ENCODE results near the gene ADPRHL1.

ADPRHL1 gene

DNA sequence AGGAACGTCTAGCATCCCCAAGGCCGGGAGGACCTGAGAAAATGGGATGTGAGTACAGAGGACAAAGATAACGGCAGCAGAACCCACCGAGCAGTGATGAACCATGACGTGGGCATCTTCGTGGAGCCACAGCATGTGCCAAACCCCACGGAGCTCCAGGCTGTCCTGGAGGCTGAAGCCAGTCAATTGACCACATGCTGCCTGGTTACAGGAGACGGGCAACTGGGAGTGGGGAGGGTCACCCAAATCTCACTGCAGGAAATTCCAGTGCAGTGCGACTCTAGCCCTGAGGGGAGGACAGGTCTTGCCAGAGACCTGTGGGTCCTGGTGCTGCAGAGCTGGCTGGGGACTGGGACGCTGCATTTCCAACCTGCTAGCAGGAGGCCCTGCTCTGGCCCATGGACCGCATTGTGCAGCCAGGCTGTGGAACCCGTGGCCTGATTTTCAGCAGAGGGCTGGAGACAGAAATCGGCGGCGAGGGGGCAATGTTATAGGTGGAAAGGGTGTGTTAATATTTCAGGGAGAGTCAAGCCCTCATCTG, 86.2 kb downstream of the ADPRHL1 start:
- DNase-seq, result no peak

DNA sequence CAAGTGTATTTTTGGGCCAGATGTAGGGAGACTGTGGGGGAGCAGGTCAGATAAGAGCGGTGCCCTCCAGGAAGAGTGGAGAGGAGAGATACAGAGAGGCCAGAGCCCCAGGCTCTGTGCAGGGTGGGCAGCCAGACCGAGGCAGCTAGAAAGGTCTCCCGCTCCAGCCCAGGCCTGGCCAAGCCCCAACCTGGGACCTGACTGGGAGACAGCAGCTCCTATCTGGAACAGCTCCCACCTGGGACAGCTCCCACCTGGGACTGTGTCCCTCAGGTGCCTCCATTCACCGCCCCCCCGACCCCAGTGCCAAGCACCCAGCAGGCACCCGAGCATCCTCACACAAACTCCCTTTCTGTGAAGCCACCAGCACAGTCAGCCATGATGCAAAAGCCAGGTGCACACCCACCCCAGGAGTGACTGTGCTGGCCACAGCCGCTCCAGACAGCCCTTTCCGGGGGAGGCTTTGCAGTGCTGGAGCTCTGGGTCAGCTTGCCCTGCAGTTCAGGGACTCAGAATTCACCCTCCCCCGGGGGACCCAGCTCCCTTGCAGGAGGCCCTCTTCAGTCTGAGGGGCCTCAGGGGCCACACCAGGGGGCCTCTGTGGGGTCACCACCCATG, 87.2 kb downstream of the ADPRHL1 start:
- no peak for DNase-seq

DNA sequence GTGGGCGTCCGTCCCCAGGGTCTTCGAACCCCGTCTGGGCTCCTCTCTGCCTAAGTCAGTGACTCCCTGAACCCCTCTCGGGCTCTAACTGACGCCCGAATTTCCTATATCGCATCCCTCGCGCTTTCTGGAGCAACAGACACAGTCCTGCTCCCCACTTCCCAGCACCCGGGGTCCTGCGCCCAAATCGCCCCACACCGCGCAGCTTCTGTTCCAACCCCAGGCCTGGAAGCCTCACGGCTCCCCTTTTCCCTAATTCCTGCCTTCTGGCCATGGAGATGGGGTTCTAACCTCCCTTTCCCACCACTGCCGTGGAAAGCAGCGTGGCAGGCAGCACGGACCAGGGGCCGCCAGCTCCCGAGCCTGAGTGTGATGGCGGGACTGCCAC, 87.7 kb downstream of the ADPRHL1 start:
- no peak for DNase-seq

DNA sequence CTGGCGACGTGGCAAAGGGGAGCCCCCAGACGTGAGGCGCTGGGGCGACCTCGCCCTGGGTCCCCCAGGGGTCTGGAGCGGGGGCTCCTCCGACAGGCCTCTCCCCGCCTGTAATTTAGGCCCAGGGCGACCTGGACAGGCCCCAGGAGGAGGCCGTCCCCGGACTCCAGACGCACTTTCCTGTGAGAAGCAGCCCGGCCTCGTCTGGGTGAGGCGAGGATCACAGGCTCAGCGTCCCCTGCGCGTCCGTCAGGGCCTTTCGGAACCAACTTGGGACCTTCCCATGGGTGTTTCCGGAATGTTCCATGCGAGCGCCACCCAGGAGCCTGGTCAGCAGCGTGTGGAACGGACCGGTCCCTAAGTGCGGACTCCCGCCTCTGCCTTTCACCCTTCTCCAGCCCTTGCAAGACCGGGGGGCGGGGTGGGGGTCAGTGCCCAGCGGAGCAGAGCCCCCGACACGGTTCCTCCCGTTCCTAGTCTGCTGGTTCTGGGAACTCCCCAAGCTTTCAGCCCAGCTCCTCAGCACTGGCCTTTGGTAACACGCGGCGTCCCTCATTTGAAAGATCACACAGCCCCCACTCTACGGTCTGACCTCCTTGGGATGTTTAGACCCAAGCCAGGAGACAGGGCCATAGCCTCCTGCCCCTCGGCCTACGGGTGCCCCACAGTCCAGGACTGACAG, 88.2 kb downstream of the ADPRHL1 start:
- DNase-seq, result no peak

DNA sequence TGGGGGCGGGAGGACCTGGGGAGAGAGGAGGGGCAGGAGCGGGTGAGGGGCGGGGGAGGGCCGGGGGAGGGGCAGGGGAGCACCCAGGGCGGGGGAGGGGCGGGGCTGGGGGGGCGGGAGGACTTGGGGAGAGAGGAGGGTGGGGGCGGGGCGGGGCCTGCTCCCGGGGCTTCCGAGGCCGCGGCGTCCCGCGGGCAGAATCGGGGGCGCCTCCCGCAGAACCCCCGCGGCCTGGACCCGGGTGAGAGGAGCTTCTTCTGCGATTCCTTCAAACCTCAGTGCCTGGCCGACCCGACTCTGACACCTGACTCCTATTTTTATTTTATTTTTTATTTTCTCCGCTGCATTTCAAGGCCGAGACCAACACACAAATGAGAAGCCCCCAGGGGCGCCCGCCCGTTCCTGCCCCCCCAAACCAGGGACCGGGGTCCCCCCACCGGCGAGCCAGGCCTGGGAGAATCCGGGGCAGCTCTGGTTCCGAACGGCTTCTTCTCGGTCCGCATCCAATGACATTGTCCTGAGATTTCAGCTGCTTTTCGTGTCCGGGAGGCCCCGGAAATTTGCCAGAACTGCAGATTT, 88.9 kb downstream of the ADPRHL1 start:
- peak in 1 of 5 donors; percentile 3 for DNase-seq

DNA sequence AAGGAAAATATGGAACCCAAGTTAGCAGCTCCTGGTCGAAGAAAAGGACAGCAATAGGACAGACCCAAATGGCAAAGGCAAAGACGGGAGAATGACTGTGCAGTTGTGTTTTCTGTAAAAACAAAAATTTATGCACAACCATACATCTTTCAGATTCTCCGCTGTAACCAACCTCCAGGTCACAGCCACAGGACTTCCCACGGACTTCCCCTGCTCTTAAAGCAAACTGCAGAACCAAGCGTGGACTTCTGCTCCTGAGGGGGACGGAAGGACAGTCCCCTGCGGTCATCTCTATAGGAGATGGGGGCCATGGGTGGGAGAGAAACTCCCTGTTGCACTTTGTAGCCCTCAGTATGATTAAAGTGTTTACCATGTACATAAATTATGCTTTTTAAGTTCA, 91.9 kb downstream of the ADPRHL1 start:
- DNase-seq, result no peak

DNA sequence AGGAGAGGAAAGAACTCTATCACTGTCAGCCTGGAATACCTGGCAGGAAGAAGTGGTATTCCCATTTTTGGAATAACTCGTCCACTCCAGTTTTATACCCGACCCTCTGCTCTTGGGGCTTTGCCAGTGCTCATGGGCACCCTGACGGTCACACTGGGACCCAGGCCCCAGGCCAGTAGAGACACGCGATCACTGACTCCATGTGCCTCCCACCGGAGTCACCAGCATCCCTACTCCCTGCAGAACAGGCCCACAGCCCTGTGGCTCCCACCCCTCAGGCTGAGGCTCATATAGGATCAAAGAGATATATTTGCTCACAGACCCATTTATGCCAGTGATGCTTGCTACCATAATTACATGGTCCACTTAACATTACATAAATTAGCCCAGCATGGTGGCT, 92.8 kb downstream of the ADPRHL1 start:
- no peak for DNase-seq

DNA sequence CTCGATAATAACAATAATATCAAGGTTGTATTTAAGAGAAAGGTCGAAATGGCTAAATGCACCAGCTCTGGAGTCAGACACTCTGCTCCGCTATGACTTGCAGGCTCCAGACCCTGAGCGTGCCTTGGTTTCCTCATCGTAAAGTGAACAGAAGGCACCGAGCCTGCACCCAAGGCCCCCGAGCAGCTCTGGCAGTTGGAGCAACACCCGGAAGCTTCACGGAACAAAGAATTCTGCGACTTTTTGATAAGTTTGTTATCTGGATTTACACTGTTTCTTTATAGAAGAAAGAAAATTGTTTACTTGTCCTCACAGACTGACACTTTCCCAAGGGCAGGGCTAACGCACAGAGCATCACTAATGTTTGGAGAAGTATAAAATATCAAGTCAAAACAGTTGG, 93.7 kb downstream of the ADPRHL1 start:
- no peak for DNase-seq

DNA sequence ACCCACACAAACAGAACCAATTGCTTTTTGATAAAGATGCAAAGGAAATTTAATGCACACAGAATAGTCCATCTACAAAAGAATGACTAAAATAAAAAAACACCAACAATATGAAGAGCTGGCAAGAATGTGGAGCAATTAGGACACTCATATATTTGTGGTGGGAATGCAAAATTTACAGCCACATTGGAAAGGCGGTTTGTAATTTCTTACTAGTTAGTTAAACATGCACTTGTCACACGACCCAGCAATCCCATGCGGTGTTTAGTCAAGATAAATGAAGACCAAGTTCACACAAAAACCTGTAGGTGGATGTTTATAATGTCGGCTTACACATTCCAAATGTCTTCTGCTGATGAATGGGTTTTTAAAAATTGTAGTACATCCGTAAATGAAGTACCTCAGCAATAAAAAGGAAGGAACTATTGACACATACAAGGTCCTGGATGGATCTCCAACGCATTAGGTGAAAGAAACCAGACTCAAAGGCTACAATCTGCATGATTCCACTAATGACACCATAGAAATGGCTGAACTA, 94.6 kb downstream of the ADPRHL1 start:
- DNase-seq, result no peak

DNA sequence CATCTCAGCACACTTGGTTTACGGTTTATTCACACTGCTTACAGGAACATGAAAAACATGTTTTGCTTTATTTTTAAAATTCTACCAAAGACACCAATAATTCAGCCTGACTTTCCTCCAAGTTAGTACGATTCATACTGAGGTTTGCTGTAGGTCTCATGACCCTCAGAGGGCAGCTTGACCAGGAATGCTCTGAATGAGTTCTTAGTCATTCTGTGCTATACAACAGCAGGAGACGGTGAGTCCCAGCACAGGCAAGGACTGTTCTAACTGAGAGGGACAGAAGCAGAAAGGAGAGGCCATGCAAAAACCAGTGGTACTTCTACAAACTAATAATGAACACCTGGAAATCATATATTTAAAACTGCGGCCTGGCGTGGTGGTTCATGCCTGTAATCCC, 95.8 kb downstream of the ADPRHL1 start:
- DNase-seq, result no peak

DNA sequence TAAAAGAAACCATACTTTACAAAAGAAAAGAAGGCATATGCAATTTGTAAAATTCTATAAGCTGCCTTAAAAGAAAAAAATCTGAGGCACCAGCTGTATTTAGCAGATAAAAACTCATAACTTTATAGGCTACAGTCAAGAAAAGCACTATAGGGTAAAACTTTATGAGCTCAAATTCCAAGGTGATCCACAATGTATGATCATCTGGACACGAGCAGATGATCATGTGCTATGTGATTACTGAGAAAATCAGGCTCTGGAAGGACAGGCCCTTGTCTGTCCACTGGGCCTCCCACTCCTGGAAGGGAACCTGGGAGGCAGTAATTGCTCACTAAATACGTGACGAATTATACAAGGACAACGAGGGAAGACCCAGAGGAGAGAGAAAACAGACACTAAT, 96.7 kb downstream of the ADPRHL1 start:
- no peak for DNase-seq

DNA sequence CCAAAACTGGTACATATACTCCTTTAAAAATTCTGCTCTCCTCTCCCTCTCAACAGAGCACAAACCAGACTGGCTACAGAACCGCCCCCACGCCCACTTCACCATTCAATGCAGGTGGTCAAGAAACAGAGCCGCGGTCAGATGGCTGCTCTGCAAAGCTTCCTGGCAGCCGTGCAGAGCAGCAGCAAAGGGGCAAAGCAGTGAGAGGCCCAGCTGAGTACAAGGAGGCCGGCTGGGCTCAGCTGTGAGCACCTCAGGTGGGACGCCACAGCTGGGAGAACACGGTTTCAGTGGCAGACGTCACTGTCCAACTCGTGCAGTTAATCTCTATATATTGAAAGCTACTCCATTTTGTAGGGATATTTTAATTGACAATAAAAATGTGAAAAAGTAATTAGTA, 97.7 kb downstream of the ADPRHL1 start:
- no peak for DNase-seq

DNA sequence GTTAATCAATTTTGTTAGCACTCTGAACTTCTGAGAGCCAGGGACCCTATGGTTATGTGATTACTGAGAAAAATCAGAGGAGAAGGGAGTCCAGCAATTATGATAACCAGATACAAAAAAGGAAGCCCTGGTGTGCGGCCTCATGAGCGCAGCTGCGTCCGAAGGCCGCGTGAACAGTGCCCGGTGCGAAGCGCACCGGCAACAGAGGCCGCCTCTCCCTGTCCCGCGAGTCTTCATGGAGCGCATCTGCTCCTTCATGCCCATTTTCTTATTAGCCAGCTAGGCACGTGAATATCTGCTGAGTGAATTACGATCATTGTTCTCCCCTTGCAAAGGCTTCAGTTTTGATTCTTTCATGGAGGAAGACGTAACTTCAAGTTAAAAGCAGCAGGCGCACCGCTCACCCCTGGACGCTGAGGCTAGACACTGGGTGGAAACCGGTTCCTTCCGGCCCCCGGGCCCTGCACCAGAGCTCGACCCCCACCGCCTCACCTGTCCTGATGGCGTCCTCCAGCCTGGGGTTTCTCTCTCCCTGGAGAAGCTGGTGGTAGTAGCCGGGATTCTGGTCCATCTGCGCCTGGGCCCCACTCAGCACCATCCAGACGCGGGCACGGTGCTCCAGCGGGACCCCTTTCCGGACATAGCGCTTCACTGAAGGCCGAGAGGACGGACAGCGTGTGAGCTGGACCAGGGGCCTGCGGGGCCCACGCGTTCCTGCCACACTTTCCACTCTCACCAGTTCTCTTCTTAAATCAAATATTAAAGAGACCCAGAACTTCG, 98.3 kb downstream of the ADPRHL1 start:
- DNase-seq, result no peak

DNA sequence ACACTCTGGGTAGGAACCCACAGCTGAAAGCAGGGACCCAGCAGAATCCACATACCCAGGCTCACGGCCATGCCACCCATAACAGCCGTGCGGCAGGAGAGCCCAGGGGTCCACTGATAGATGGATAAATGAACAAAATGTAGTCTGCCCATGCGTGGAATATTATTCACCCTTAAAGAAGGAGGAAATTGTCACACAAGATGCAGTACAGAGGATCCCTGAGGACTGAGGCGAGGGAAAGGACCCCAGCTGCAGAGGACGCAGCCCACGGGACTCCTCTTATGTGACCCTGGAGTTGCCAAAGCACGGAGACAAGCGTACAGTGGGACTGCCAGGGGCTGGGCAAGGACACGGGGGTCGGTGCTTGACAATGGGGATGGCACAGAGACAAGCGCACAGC, 100.0 kb downstream of the ADPRHL1 start:
- no peak for DNase-seq

DNA sequence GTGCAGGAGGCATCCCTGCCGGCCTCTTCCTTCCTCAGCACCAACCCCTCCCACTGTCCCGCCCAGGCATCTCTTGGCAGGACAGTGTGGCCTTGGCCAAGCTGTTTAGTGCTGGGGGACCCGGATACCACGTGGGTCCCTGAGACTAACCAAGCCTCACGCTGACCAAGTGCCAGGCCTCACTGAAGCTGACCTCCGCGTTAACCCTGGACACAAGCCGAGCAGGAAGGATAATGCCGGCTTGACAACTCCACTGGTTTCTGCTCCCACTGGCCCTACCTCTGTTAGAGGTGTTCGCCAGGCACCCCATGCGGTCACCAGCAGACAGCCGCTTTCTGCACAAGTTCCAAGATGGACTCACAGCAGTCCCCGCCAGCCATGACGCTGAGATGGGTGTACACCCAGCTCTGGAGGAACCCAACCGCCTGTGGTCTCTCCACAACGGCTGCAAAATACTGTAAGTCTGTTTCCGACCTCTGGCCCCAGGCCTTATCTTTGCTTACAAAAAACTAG, 101.7 kb downstream of the ADPRHL1 start:
- no peak for DNase-seq

DNA sequence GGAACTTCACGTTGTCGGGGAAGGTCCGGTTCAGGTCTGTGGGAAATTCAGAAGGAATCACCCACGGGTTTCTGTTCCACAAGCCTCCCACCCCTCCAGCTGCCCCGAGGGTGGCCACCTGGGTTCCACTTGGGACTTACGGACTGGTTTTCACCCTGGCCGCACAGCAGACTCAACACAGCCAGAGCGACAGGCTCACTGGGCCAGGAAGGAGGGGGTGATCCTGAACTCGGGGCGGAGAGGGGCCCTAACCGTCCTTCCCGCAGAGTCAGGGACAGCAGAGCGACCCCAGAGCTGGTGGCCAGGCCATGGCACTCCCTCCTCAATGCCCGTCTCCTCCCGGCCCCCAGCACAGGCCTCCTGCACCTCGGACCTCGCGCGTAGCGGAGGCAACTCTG, 102.4 kb downstream of the ADPRHL1 start:
- DNase-seq, result no peak

DNA sequence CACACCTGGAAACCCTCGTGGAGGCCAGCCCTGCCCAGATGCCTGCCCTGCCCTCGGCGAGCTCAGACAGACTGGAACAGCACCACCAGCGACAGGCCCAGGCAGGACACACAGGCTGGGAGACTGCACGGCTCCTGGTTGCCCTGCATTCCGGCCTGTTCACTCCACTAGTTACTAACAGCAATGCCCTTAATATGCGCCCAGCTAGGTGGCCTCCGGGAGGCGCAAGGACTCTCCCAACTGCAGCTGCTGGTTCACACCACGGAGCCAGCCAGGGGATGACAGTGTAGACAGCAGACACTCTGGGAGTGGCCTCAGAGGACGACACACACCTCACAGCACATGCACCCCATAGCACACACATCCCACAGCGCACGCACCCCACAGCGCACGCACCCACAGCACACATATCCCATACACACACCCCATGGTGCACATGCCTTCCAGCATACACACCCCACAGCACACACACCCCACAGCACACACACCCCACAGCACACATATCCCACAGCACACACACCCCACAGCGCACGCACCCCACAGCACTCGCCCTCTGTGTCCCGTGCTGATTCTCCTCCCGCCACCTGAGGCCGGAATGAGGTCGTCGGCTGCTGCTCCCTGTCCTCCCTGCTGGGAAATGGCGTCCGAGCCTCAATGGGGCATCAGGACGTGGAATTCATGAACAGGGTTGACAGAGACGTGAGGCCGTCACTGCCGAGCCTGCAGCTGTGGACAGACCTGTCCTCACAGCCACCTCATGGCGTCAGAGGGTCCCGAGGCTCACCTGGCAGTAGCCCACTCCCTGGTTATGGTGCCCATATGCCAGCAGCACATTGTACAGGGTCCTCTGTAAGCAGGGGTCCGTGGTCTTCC, 103.0 kb downstream of the ADPRHL1 start:
- DNase-seq, result no peak

All from T-helper 1 cell (primary cell).